Fibroblast of villous mesenchyme (primary cell): ENCODE measurements around the gene OSBPL10. TPM values are rescaled to one million over a fixed set of nuclear protein-coding genes. Genes with fewer than 3 reads are reported as not detected.
A peak's percentile ranks its signal among the peaks of the same experiment; 100 is the strongest.

Experiments
- DNase-seq: peaks from one replicate; pipeline ENCODE4 v3.0.0-alpha.2; 2010; ENCODE audit warnings: low read depth
- H3K4me3 ChIP-seq: 2 replicates; pipeline ENCODE4 v1.5.1; 2011; ENCODE audit warnings: low read depth, mild to moderate bottlenecking, low read length
- total RNA-seq: library from RNA; depleted of rRNA; stranded (reverse); fragments of >200 nt; gene quantifications from 2 replicates; pipeline ENCODE4 v1.2.3, GENCODE V29; 2012
- TF ChIP-seq, protein P1 (sequence below): IDR thresholded peaks from 2 replicates; pipeline ENCODE4 v1.5.1; 2012; ENCODE audit warnings: low read depth, mild to moderate bottlenecking, low read length; ENCODE audit not compliant: insufficient read depth

OSBPL10 gene
- total RNA-seq, 1 donor: 7.3 TPM

DNA sequence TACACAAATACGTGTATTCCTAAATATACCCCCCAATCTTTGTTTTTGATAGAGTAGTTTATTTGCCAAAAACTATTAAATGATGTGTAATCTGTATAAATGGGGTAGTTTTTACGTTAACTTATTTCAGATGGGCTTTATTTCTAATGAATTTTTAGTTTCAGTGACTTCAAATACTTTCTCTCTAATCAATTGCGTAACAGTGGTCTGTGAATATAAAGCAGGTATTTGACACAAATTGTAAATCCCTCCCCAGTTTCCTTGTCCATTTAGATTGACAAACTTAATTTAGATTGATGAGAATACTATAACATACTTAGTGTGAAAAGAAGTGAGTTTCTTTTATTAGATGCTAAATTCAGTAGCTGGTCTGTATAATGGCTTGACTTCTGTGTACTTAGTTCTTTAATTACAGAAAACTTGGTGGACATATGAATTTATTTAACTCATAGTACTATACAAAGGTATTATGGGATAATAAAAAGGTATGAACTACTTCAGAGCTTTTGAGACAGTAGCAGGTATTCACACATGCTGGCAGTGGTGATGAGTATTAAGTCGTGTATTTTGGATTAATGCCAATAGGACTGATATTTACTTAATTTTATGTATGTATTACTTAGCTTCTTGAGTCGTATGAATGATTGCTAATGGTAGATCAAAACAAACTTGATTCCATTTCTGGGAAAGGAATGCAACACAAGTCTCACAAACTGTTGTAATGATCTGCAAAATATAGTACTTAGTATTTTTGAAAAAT is 366.7 kb downstream of the OSBPL10 start:
- peak; percentile 35 for DNase-seq
- H3K4me3 ChIP-seq: no peak overlapping the region
- TF ChIP-seq, protein P1, sequence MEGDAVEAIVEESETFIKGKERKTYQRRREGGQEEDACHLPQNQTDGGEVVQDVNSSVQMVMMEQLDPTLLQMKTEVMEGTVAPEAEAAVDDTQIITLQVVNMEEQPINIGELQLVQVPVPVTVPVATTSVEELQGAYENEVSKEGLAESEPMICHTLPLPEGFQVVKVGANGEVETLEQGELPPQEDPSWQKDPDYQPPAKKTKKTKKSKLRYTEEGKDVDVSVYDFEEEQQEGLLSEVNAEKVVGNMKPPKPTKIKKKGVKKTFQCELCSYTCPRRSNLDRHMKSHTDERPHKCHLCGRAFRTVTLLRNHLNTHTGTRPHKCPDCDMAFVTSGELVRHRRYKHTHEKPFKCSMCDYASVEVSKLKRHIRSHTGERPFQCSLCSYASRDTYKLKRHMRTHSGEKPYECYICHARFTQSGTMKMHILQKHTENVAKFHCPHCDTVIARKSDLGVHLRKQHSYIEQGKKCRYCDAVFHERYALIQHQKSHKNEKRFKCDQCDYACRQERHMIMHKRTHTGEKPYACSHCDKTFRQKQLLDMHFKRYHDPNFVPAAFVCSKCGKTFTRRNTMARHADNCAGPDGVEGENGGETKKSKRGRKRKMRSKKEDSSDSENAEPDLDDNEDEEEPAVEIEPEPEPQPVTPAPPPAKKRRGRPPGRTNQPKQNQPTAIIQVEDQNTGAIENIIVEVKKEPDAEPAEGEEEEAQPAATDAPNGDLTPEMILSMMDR: no peak

DNA sequence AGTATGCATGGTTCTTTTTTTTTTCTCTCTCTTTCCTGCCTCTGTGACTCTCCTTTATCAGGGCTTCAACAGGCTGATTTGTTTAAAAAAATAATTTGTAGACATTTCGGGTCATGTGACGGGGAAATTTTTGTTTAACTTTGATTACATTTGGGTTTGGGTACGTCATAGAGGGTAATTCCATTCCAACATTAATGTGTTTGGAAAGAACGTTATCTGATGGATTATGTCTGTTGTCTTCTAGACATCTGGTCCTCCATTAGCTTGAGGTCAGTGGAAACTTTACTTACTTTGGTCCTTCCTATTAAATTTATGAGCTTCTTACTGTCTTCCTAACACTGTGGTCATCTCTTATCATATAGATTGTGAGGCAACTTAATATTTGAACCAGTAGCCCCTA is 367.4 kb downstream of the OSBPL10 start:
- DNase-seq: peak; percentile 95
- TF ChIP-seq, protein P1: no peak
- H3K4me3 ChIP-seq: no peak overlapping the region

DNA sequence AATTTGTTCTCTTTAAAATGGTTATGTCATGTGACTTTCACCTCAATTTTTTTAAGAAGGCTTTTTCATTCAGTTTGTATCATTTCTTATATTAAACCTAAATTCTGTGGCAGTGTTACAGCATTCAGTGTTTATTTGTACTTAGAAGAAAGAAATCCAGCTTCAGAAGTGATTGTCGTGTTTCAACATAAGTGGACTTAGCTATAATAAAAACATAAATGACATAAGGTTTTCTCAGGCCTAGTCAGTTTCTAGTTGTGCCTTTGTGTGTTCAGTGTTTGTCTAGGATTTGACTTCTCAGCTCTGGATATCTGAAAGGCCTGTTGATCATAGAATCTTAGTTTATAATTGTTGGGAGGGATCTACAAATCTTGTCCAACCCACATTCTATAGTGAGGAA is 367.9 kb downstream of the OSBPL10 start:
- DNase-seq: peak; percentile 37
- no peak overlapping the region for H3K4me3 ChIP-seq

More for the DNA sequence above, 367.9 kb downstream of the OSBPL10 start:
- TF ChIP-seq, protein P1: no peak

Other genes with a start within 250 kb of the OSBPL10 start
- 0.86 and 0.97 TPM in 2 replicates for gene ZNF860, start 488 bp upstream of the OSBPL10 start, total RNA-seq
- 3.5 and 7.8 TPM in 2 replicates for gene GPD1L, start 125.4 kb upstream of the OSBPL10 start, total RNA-seq